HCT116 (cell line): Measurements from ENCODE around the gene NF2.

Source experiments
- JUND ChIP-seq: IDR thresholded peaks from 2 replicates; pipeline ENCODE4 v1.6.1; 2012
- POLR2A ChIP-seq: IDR thresholded peaks from 2 replicates; pipeline ENCODE4 v1.7.0; 2011; ENCODE audit warnings: borderline replicate concordance; ENCODE audit not compliant: insufficient read depth, insufficient read length; ENCODE audit errors: extremely low read depth
- SP1 ChIP-seq: IDR thresholded peaks from 2 replicates; pipeline ENCODE4 v1.6.1; 2012; ENCODE audit warnings: low read depth
- SRF ChIP-seq: IDR thresholded peaks from 2 replicates; pipeline ENCODE4 v1.6.1; 2012; ENCODE audit warnings: low read depth
- TCF7L2 ChIP-seq: IDR thresholded peaks from 2 replicates; pipeline ENCODE4 v1.7.0; 2011; ENCODE audit warnings: borderline replicate concordance, inconsistent platforms; ENCODE audit not compliant: insufficient read depth, insufficient read length; ENCODE audit errors: extremely low read depth
- YY1 ChIP-seq: IDR thresholded peaks from 2 replicates; pipeline ENCODE4 v1.6.1; 2011; ENCODE audit warnings: low read length, low read depth, moderate library complexity, mild to moderate bottlenecking; ENCODE audit not compliant: insufficient replicate concordance; ENCODE audit errors: extremely low read depth
- TF ChIP-seq, protein P1 (sequence below), 3 experiments: fragments of 200-600 bp in 1 of 3; sonication (generic) in 1 of 3; IDR thresholded peaks in 2 of 3; conservative IDR thresholded peaks in 1 of 3; 2 replicates each; pipeline ENCODE4 v1.5.1; 2012 to 2017; ENCODE audit warnings: low read depth in 2 of 3, low read length in 2 of 3, antibody characterized with exemption in 1 of 3, borderline replicate concordance in 1 of 3, control low read depth in 1 of 3, mild to moderate bottlenecking in 1 of 3, mixed read lengths in 1 of 3, mixed run types in 1 of 3, moderate library complexity in 1 of 3; ENCODE audit not compliant: insufficient read depth in 1 of 3

DNA sequence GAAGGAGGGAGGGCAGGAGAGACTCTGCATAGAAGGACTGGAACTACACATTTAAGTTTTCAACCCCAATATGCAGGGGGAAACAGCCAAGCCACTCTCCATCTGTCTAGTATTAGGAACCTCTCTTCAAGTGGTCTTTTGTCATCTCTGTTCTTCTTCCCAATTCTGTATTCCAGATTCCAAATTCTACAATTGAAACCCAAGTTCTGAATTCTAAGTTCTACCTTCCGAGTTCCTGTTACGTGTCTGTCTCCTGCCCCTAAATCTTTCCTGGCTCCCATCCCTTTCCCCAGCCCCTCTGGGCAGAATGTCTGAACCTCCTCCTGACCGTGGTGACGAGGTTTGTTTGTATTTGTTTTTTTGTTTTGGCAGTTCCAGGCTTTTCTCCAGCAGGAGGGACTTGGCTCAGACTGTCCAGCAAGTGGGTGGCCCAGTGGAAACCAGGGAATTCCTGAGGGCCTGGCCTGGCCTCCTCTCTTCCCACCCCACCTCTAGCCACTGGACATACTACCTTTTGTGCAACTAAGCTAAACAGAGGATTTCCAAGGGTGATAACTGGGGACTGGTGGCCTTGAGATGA, 48.3 kb upstream of the NF2 start:
- TF ChIP-seq POLR2A (no peak), SP1 (no peak), JUND (no peak), SRF (no peak), YY1 (no peak), TCF7L2 (no peak)
- TF ChIP-seq, protein P1, sequence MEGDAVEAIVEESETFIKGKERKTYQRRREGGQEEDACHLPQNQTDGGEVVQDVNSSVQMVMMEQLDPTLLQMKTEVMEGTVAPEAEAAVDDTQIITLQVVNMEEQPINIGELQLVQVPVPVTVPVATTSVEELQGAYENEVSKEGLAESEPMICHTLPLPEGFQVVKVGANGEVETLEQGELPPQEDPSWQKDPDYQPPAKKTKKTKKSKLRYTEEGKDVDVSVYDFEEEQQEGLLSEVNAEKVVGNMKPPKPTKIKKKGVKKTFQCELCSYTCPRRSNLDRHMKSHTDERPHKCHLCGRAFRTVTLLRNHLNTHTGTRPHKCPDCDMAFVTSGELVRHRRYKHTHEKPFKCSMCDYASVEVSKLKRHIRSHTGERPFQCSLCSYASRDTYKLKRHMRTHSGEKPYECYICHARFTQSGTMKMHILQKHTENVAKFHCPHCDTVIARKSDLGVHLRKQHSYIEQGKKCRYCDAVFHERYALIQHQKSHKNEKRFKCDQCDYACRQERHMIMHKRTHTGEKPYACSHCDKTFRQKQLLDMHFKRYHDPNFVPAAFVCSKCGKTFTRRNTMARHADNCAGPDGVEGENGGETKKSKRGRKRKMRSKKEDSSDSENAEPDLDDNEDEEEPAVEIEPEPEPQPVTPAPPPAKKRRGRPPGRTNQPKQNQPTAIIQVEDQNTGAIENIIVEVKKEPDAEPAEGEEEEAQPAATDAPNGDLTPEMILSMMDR (IDR thresholded peaks at IDR 0.05 in 2 of 3, conservative IDR thresholded peaks at IDR 0.05 in 1 of 3; ENCODE audit: borderline replicate concordance in 1 of 3, insufficient read depth in 1 of 3, low read depth in 2 of 3, low read length in 2 of 3), result no peak
